ENCODE measurements around the gene BBS2.

BBS2 gene

DNA sequence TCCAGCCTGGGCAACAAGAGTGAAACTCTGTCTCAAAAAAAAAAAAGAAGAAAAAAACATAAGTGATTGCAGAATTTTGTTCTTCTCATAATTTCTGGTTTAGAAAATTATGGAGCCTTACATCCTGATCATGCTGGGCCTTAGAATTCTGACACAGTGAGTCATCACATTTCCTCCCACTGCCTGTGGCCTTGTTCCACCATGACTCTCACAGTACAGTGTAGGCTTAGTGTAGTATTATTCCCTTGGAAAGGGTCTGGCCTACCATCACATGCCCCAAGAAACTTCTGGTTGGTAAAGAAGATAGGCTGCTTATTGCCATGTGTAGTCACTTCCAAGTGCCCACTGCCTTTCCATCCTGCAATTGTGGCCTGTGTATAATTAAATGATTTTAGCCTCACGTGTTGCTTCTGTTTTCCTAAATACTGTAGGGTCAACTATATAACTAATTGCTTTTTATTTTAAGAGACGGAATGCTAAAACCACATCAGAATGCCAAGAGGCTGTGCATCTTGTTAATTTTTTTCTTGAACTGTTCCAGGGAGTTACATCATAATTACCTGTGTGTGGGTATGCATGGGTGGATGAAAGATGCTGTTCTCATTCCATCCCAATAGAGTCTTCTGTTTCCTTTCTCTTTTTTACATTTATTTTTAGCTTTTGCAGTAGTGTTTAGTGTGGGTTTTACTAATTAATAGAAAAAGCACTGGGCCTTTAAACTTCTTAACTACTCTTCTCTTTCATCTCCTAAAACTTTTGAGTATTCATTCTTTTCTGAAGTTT, 42.5 kb downstream of the BBS2 start:
- H3K4me1 ChIP-seq (ENCODE audit: control insufficient read depth, insufficient read depth, low read length) = peaks cover 6% of the 10 kb centered on the region
- POLR2A ChIA-PET = no interaction called here
- H3K27ac ChIP-seq (ENCODE audit: extremely low read depth, low read depth, low read length) = no peak overlapping the region
- CTCF ChIA-PET = no interaction called here
- no peaks in the 10 kb centered on the region for H3K9me3 ChIP-seq (ENCODE audit: control insufficient read depth, insufficient read depth, low read depth, low read length)
- peaks cover 42 to 74% of the 10 kb centered on the region in 2 experiments for H3K36me3 ChIP-seq (ENCODE audit: control insufficient read depth in 2 of 2, insufficient read depth in 1 of 2, low read length in 2 of 2)
- H3K4me3 ChIP-seq (ENCODE audit: low read depth, low read length) = no peak overlapping the region
- TF ChIP-seq ZFHX2 (tag by site-specific recombination; conservative IDR thresholded peaks at IDR 0.05) (peak; percentile 24; the same call in 1 of the 2 replicates), ATF2 (tag by site-specific recombination; IDR thresholded peaks at IDR 0.05; ENCODE audit: low read depth) (no peak), SP7 (tag by site-specific recombination; IDR thresholded peaks at IDR 0.05) (0 out of 2 replicates have a peak, but pooled peaks have one; percentile 23), ZNF658 (tag by site-specific recombination; IDR thresholded peaks at IDR 0.05) (no peak), SCRT2 (tag by site-specific recombination; IDR thresholded peaks at IDR 0.05) (peak; percentile 46; the same call in 1 of the 2 replicates)

DNA sequence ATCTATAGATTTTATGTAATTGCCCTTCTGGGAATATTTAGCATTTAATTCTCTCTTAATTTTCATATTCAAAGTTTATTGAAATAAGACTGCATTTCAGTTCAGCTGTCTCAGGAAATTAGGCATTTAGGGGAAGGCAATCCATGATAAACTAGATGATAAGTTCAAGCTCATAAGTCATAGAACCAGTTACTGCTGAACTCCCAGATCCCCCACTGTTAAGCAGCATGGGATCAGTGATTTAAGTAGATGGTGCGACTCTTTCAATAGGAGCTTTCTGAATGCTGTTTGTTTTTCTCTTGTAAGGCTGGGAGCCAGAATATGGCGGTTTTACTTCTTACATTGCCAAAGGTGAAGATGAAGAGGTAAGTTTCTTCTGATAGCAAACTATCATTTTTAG, 44.6 kb downstream of the BBS2 start:
- Histone ChIP-seq H3K9me3 (ENCODE audit: control insufficient read depth, insufficient read depth, low read depth, low read length) (no peaks in the 10 kb centered on the region), H3K4me3 (ENCODE audit: low read depth, low read length) (no peak overlapping the region), H3K27ac (ENCODE audit: extremely low read depth, low read depth, low read length) (no peak overlapping the region), H3K36me3 (ENCODE audit: control insufficient read depth in 2 of 2, insufficient read depth in 1 of 2, low read length in 2 of 2) (peaks cover 57 to 90% of the 10 kb centered on the region in 2 experiments), H3K4me1 (ENCODE audit: control insufficient read depth, insufficient read depth, low read length) (no peaks in the 10 kb centered on the region; the same call in 1 of the 2 replicates)
- peak; percentile 60 for TF ChIP-seq FEZF1 (tag by site-specific recombination; IDR thresholded peaks at IDR 0.05)
- TF ChIP-seq ZBTB7A (tag by site-specific recombination; IDR thresholded peaks at IDR 0.05; ENCODE audit: low read depth) = no peak
- TF ChIP-seq, protein P1, sequence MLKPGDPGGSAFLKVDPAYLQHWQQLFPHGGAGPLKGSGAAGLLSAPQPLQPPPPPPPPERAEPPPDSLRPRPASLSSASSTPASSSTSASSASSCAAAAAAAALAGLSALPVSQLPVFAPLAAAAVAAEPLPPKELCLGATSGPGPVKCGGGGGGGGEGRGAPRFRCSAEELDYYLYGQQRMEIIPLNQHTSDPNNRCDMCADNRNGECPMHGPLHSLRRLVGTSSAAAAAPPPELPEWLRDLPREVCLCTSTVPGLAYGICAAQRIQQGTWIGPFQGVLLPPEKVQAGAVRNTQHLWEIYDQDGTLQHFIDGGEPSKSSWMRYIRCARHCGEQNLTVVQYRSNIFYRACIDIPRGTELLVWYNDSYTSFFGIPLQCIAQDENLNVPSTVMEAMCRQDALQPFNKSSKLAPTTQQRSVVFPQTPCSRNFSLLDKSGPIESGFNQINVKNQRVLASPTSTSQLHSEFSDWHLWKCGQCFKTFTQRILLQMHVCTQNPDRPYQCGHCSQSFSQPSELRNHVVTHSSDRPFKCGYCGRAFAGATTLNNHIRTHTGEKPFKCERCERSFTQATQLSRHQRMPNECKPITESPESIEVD (tag by site-specific recombination; IDR thresholded peaks at IDR 0.05) = 0 out of 2 replicates have a peak, but pooled peaks have one; percentile 21
- peak; percentile 53 for TF ChIP-seq ZIC2 (tag by site-specific recombination; IDR thresholded peaks at IDR 0.05)
- no peak for TF ChIP-seq WT1 (tag by site-specific recombination; IDR thresholded peaks at IDR 0.05)
- ChIA-PET POLR2A (no interaction called here), CTCF (no interaction called here)

DNA sequence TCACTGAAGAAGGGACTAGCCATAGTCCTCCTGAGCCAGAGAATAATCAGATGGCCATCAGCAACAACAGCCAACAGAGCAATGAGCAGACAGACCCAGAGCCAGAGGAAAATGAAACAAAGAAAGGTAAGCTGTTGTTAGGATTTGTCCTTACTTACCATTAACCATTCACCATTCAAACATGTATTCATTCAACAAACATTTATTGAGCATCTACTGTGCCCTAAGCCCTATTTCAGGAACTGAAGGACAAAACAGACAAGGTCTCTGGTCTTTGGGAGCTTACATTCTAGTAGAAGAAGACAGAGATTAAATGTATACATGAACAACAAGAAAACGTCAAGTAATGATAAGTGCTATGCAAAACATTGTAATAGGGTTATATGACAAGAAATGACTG, 49.2 kb downstream of the BBS2 start:
- CTCF ChIA-PET = interaction anchor here (0.6 kb wide), 1 partner anchor 1882 kb away, joined by 4 read pairs; no protein-coding TSS in a partner anchor
- POLR2A ChIA-PET = no interaction called here

DNA sequence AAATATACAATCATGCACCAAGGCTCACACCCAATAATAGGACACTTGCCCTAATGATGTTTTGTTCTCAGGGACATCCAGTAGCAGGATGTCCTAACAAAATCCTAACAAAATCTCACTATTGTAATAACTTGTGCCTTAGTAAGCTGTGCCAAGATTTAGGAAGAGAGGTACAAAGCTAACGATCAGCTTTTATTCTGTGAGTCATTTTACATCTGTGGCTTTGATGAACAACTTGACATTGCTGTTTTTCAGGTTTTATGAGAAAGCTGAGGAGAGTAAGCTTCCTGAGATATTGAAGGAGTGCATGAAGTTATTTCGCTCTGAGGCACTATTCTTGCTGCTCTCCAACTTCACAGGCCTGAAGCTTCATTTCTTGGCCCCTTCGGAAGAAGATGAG, 49.6 kb downstream of the BBS2 start:
- CTCF ChIA-PET = interaction anchor here (0.6 kb wide), 1 partner anchor 1883 kb away, joined by 4 read pairs; no protein-coding TSS in a partner anchor
- no peak overlapping the region for H3K27ac ChIP-seq (ENCODE audit: extremely low read depth, low read depth, low read length)
- H3K36me3 ChIP-seq (ENCODE audit: control insufficient read depth in 2 of 2, insufficient read depth in 1 of 2, low read length in 2 of 2) = peaks cover 67 to 94% of the 10 kb centered on the region in 2 experiments
- no peaks in the 10 kb centered on the region for H3K4me1 ChIP-seq (ENCODE audit: control insufficient read depth, insufficient read depth, low read length)
- no peak overlapping the region for H3K4me3 ChIP-seq (ENCODE audit: low read depth, low read length)
- H3K9me3 ChIP-seq (ENCODE audit: control insufficient read depth, insufficient read depth, low read depth, low read length) = no peaks in the 10 kb centered on the region
- POLR2A ChIA-PET = no interaction called here
- no peak for TF ChIP-seq ZNF221 (tag by site-specific recombination; IDR thresholded peaks at IDR 0.05; ENCODE audit: borderline replicate concordance)
- TF ChIP-seq ZNF184 (tag by site-specific recombination; IDR thresholded peaks at IDR 0.05) = no peak
- no peak for TF ChIP-seq ZNF747 (tag by site-specific recombination; IDR thresholded peaks at IDR 0.05)
- no peak for TF ChIP-seq ZNF324 (tag by site-specific recombination; IDR thresholded peaks at IDR 0.05)
- no peak for TF ChIP-seq GLI2 (tag by site-specific recombination; IDR thresholded peaks at IDR 0.05; ENCODE audit: borderline replicate concordance, low read depth)
- no peak for TF ChIP-seq ZFP3 (tag by site-specific recombination; IDR thresholded peaks at IDR 0.05; ENCODE audit: low read depth)
- TF ChIP-seq, protein P2, sequence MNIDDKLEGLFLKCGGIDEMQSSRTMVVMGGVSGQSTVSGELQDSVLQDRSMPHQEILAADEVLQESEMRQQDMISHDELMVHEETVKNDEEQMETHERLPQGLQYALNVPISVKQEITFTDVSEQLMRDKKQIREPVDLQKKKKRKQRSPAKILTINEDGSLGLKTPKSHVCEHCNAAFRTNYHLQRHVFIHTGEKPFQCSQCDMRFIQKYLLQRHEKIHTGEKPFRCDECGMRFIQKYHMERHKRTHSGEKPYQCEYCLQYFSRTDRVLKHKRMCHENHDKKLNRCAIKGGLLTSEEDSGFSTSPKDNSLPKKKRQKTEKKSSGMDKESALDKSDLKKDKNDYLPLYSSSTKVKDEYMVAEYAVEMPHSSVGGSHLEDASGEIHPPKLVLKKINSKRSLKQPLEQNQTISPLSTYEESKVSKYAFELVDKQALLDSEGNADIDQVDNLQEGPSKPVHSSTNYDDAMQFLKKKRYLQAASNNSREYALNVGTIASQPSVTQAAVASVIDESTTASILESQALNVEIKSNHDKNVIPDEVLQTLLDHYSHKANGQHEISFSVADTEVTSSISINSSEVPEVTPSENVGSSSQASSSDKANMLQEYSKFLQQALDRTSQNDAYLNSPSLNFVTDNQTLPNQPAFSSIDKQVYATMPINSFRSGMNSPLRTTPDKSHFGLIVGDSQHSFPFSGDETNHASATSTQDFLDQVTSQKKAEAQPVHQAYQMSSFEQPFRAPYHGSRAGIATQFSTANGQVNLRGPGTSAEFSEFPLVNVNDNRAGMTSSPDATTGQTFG (tag by site-specific recombination; IDR thresholded peaks at IDR 0.05; ENCODE audit: borderline replicate concordance) = no peak
- TF ChIP-seq ZNF114 (tag by site-specific recombination; IDR thresholded peaks at IDR 0.05) = no peak
- TF ChIP-seq, protein P3, sequence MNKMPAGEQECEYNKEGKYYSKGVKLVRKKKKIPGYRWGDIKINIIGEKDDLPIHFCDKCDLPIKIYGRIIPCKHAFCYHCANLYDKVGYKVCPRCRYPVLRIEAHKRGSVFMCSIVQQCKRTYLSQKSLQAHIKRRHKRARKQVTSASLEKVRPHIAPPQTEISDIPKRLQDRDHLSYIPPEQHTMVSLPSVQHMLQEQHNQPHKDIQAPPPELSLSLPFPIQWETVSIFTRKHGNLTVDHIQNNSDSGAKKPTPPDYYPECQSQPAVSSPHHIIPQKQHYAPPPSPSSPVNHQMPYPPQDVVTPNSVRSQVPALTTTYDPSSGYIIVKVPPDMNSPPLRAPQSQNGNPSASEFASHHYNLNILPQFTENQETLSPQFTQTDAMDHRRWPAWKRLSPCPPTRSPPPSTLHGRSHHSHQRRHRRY (tag by site-specific recombination; IDR thresholded peaks at IDR 0.05) = no peak
- no peak for TF ChIP-seq ZNF121 (tag by site-specific recombination; IDR thresholded peaks at IDR 0.05)

More for the DNA sequence above, 49.2 kb downstream of the BBS2 start:
- no peaks in the 10 kb centered on the region for H3K4me1 ChIP-seq (ENCODE audit: control insufficient read depth, insufficient read depth, low read length)
- H3K4me3 ChIP-seq (ENCODE audit: low read depth, low read length) = no peak overlapping the region
- H3K9me3 ChIP-seq (ENCODE audit: control insufficient read depth, insufficient read depth, low read depth, low read length) = no peaks in the 10 kb centered on the region
- H3K36me3 ChIP-seq (ENCODE audit: control insufficient read depth in 2 of 2, insufficient read depth in 1 of 2, low read length in 2 of 2) = peaks cover 67 to 94% of the 10 kb centered on the region in 2 experiments
- TF ChIP-seq ZNF664 (tag by site-specific recombination; IDR thresholded peaks at IDR 0.05) = peak; percentile 84
- TF ChIP-seq ZNF121 (tag by site-specific recombination; IDR thresholded peaks at IDR 0.05) = no peak
- no peak overlapping the region for H3K27ac ChIP-seq (ENCODE audit: extremely low read depth, low read depth, low read length)
